Measurements from ENCODE around the gene PIK3C3.

The PIK3C3 gene

GRCh38 chr18:41954827-41955613, at the start of gene PIK3C3:
TSS of gene PIK3C3 (plus strand) at chr18:41955234. CDS start at chr18:41955292, 58 bp downstream.
- peak; percentile 90 to 93 for DNase-seq

- no peak for DNase-seq
These were observed 49.1 kb upstream of the PIK3C3 start for GRCh38 chr18:41905786-41906527.

- peak in 1 of 2 donors; percentile 77 for DNase-seq
These were observed 48.4 kb upstream of the PIK3C3 start for GRCh38 chr18:41906528-41907146.

- no peak for DNase-seq
These were observed 37.9 kb upstream of the PIK3C3 start for GRCh38 chr18:41917181-41917580.

- DNase-seq = no peak
These were observed 33.3 kb upstream of the PIK3C3 start for GRCh38 chr18:41921770-41922169.

GRCh38 chr18:41922176-41922575, 32.9 kb upstream of the PIK3C3 start:
- no peak for DNase-seq

GRCh38 chr18:41922841-41923240, 32.2 kb upstream of the PIK3C3 start:
- DNase-seq = no peak

- DNase-seq = no peak
These were observed 31.6 kb upstream of the PIK3C3 start for GRCh38 chr18:41923446-41923845.

- no peak for DNase-seq
These were observed 26.5 kb upstream of the PIK3C3 start for GRCh38 chr18:41928581-41928980.

GRCh38 chr18:41932899-41933298, 22.1 kb upstream of the PIK3C3 start:
- DNase-seq = no peak

- no peak for DNase-seq
These were observed 21.3 kb upstream of the PIK3C3 start for GRCh38 chr18:41933778-41934177.

GRCh38 chr18:41936471-41937134, 18.4 kb upstream of the PIK3C3 start:
- DNase-seq = no peak

- no peak for DNase-seq
These were observed 16.6 kb upstream of the PIK3C3 start for GRCh38 chr18:41938445-41938844.

GRCh38 chr18:41939326-41939725, 15.7 kb upstream of the PIK3C3 start:
- DNase-seq = no peak

GRCh38 chr18:41940506-41941215, 14.4 kb upstream of the PIK3C3 start:
- DNase-seq = no peak

- no peak for DNase-seq
These were observed 12.8 kb upstream of the PIK3C3 start for GRCh38 chr18:41942254-41942653.

- no peak for DNase-seq
These were observed 6.4 kb upstream of the PIK3C3 start for GRCh38 chr18:41948544-41949110.

GRCh38 chr18:41949206-41949920, 5.7 kb upstream of the PIK3C3 start:
- no peak for DNase-seq

- DNase-seq = no peak
These were observed 654 bp downstream of the PIK3C3 start for GRCh38 chr18:41955688-41956087.

- DNase-seq = no peak
These were observed 4.0 kb downstream of the PIK3C3 start for GRCh38 chr18:41959045-41959444.

- no peak for DNase-seq
These were observed 10.7 kb downstream of the PIK3C3 start for GRCh38 chr18:41965634-41966255.

Measured in hippocampal formation (tissue), 2 donors.